HepG2 (cell line): Measurements from ENCODE around the gene LANCL1. TPM values are rescaled to one million over a fixed set of nuclear protein-coding genes. Genes with fewer than 3 reads are reported as not detected.
A peak's percentile ranks its signal among the peaks of the same experiment; 100 is the strongest.

Experiments
- ATAC-seq: fragments of 200-7000 bp; cut with Tn5 transposase; 3 replicates; pipeline ENCODE4 v1.9.1; 2020; ENCODE audit warnings: mild to moderate bottlenecking, moderate library complexity
- Bru-seq: library from RNA; stranded (reverse); fragments of 400-500 nt; gene quantifications from one replicate; lab custom pipeline; 2021; lab: Mats Ljungman, UMichigan
- BruChase-seq, 2 experiments: library from RNA; stranded (reverse); fragments of 400-500 nt; gene quantifications; one replicate each; lab custom pipeline; 2021; lab: Mats Ljungman, UMichigan
- BruUV-seq: library from RNA; stranded (reverse); fragments of 400-500 nt; replicated peaks from 2 replicates; lab custom pipeline; 2021; lab: Mats Ljungman, UMichigan
- CTCF ChIA-PET: fragments of 300-600 bp; formaldehyde crosslinking; extraction: SDS; loops from one replicate; lab custom pipeline; 2021; ENCODE audit warnings: low total read pairs, inconsistent platforms, low intra/inter-chr PET ratio; lab: Yijun Ruan, JAX
- POLR2A ChIA-PET: fragments of 350-600 bp; sonication (Branson Sonifier 250); formaldehyde crosslinking; loops from one replicate; lab custom pipeline; 2020; ENCODE audit warnings: antibody characterized with exemption, inconsistent platforms; lab: Yijun Ruan, JAX
- DNase-seq: peaks from one replicate; pipeline ENCODE4 v3.0.0-alpha.2; 2015; ENCODE audit warnings: low spot score
- FAIRE-seq: peaks from 3 replicates; lab custom pipeline; 2011; peaks lifted over from hg19 to GRCh38; lab: Jason Lieb, UNC
- H2AFZ ChIP-seq: one replicate; pipeline ENCODE4 v1.6.1; 2011; ENCODE audit warnings: low read length, inconsistent platforms
- H3K27ac ChIP-seq: fragments of 300-600 bp; 3 replicates; pipeline ENCODE4 v1.8.0; 2011; ENCODE audit warnings: mixed run types, mild to moderate bottlenecking, mixed read lengths, low read length, inconsistent platforms; ENCODE audit not compliant: insufficient read depth; ENCODE audit errors: extremely low read length
- H3K27me3 ChIP-seq, 2 experiments: fragments of 200-600 bp in 1 of 2; 2 replicates in 1 of 2; 3 replicates in 1 of 2; pipeline versions ENCODE4 v1.6.0 to v1.8.0; 2011; ENCODE audit warnings: low read length in 2 of 2, mild to moderate bottlenecking in 2 of 2, moderate library complexity in 2 of 2, inconsistent platforms in 1 of 2; ENCODE audit not compliant: insufficient read depth in 2 of 2, control insufficient read depth in 1 of 2
- H3K36me3 ChIP-seq, 2 experiments: fragments of 200-600 bp in 1 of 2; replicated peaks in 1 of 2; 2 replicates in 1 of 2; 3 replicates in 1 of 2; pipeline versions ENCODE4 v1.5.1 to v1.8.0; 2011; ENCODE audit warnings: low read length in 2 of 2, inconsistent platforms in 1 of 2; ENCODE audit not compliant: insufficient read depth in 2 of 2, control insufficient read depth in 1 of 2
- H3K4me1 ChIP-seq: 2 replicates; pipeline ENCODE4 v1.5.1; 2012; ENCODE audit warnings: low read length, inconsistent platforms; ENCODE audit not compliant: insufficient read depth
- H3K4me2 ChIP-seq: 2 replicates; pipeline ENCODE4 v1.6.0; 2011; ENCODE audit warnings: low read depth, low read length, inconsistent platforms
- H3K4me3 ChIP-seq, 3 experiments: fragments of 200-600 bp in 1 of 3; sonication (generic), shearing (Covaris generic) in 1 of 3; replicated peaks in 1 of 3; 2 replicates each; pipeline ENCODE4 v1.5.1; 2011 to 2016; ENCODE audit warnings: low read length in 3 of 3, inconsistent platforms in 2 of 3, low read depth in 2 of 3, mild to moderate bottlenecking in 2 of 3, control low read depth in 1 of 3, mixed read lengths in 1 of 3; ENCODE audit not compliant: insufficient read depth in 1 of 3
- H3K79me2 ChIP-seq: one replicate; pipeline ENCODE4 v1.6.1; 2011; ENCODE audit warnings: low read length, inconsistent platforms; ENCODE audit not compliant: insufficient read depth
- H3K9ac ChIP-seq: 2 replicates; pipeline ENCODE4 v1.6.0; 2011; ENCODE audit warnings: mild to moderate bottlenecking, low read depth, low read length, inconsistent platforms; ENCODE audit not compliant: insufficient read depth
- H3K9me3 ChIP-seq: 2 replicates; pipeline ENCODE4 v1.5.1; 2012; ENCODE audit warnings: mild to moderate bottlenecking, low read length
- H4K20me1 ChIP-seq: 2 replicates; pipeline ENCODE4 v1.6.0; 2011; ENCODE audit warnings: inconsistent platforms, mild to moderate bottlenecking, low read length, moderate library complexity; ENCODE audit not compliant: insufficient read depth
- ATF2 ChIP-seq: sonication (generic); formaldehyde crosslinking; IDR thresholded peaks from 2 replicates; pipeline ENCODE4 v1.4.0; 2020; ENCODE audit warnings: missing genetic modification reagents
- EZH2 ChIP-seq: conservative IDR thresholded peaks from 2 replicates; pipeline ENCODE4 v1.6.1; 2012; ENCODE audit warnings: mild to moderate bottlenecking, low read depth, low read length, moderate library complexity
- GLI4 ChIP-seq: sonication (generic); formaldehyde crosslinking; IDR thresholded peaks from 2 replicates; pipeline ENCODE4 v1.5.1; 2020; ENCODE audit warnings: missing genetic modification reagents, mild to moderate bottlenecking, moderate library complexity, borderline replicate concordance
- ISX ChIP-seq: sonication (generic); formaldehyde crosslinking; conservative IDR thresholded peaks from 2 replicates; pipeline ENCODE4 v1.5.0; 2020; ENCODE audit warnings: missing genetic modification reagents
- LRRFIP1 ChIP-seq: sonication (generic); formaldehyde crosslinking; conservative IDR thresholded peaks from 2 replicates; pipeline ENCODE4 v1.4.0; 2020; ENCODE audit warnings: missing genetic modification reagents
- POGZ ChIP-seq: sonication (generic); formaldehyde crosslinking; IDR thresholded peaks from 2 replicates; pipeline ENCODE4 v1.4.0; 2020; ENCODE audit warnings: mild to moderate bottlenecking, missing genetic modification reagents
- ZGPAT ChIP-seq: IDR thresholded peaks from 2 replicates; pipeline ENCODE4 v1.6.1; 2016; ENCODE audit warnings: mild to moderate bottlenecking
- ZMYM4 ChIP-seq: sonication (generic); formaldehyde crosslinking; IDR thresholded peaks from 2 replicates; pipeline ENCODE4 v1.8.1; 2023; ENCODE audit warnings: mild to moderate bottlenecking, missing genetic modification reagents
- ZNF225 ChIP-seq: sonication (generic); formaldehyde crosslinking; IDR thresholded peaks from 2 replicates; pipeline ENCODE4 v1.4.0; 2020; ENCODE audit warnings: mild to moderate bottlenecking, missing genetic modification reagents
- ZNF773 ChIP-seq: sonication (generic); formaldehyde crosslinking; IDR thresholded peaks from 2 replicates; pipeline ENCODE4 v1.4.0; 2020; ENCODE audit warnings: missing genetic modification reagents, borderline replicate concordance
- ZNF841 ChIP-seq: sonication (generic); formaldehyde crosslinking; IDR thresholded peaks from 2 replicates; pipeline ENCODE4 v1.8.1; 2023; ENCODE audit warnings: missing genetic modification reagents, borderline replicate concordance
- WGBS: methylation state at CpG from one replicate; pipeline ENCODE4 v1.1.6; 2017; ENCODE audit warnings: low lambda C conversion rate; 5-methylcytosine and 5-hydroxymethylcytosine counted together
- in situ Hi-C: cut with HindIII; loops from 2 replicates; pipeline ENCODE4 v1.10.0; 2017; ENCODE audit warnings: low pct_unique_long_range_greater_than_20kb; ENCODE audit not compliant: extremely low pct_ligation_motif_present
- intact Hi-C: fragments of 100-400 bp; cut with micrococcal nuclease; formaldehyde crosslinking; loops from one replicate; pipeline ENCODE4 v1.10.0; 2022; ENCODE audit not compliant: unreplicated experiment
- long read RNA-seq, 2 experiments: library from RNA in 1 of 2; library from polyadenylated mRNA in 1 of 2; stranded (forward) in 1 of 2; unstranded in 1 of 2; transcript quantifications; one replicate each; pipeline ENCODE4 v2.0.0, GENCODE V29; 2019 to 2022
- polyA minus RNA-seq, 3 experiments: library from RNA; depleted of rRNA, polyadenylated mRNA; stranded (reverse); fragments of >200 nt; gene quantifications; 2 replicates each; pipeline ENCODE4 v1.2.3, GENCODE V29; 2011; ENCODE audit warnings: low replicate concordance in 1 of 3
- polyA plus RNA-seq, 8 experiments: library from polyadenylated mRNA; depleted of rRNA in 3 of 8; stranded (reverse) in 7 of 8; unstranded in 1 of 8; fragments of >200 nt; fragmentation: Illumina TruSeq in 4 of 8; extraction: Trizol in 4 of 8; gene quantifications; 2 replicates each; pipeline versions ENCODE4 v1.2.1 to v1.2.3, GENCODE V29; 2011 to 2016; ENCODE audit warnings: low read depth in 4 of 8, missing spikeins in 1 of 8, mixed read lengths in 1 of 8; ENCODE audit not compliant: insufficient read depth in 1 of 8
- total RNA-seq, 5 experiments: library from RNA; depleted of rRNA; stranded (reverse); fragments of >200 nt; fragmentation: Illumina TruSeq; extraction: Trizol; gene quantifications; 2 replicates each; pipeline ENCODE4 v1.2.3, GENCODE V29; 2016; ENCODE audit warnings: low read depth in 1 of 5

The LANCL1 gene
- total RNA-seq (2016; rRNA removed; fragmentation: Illumina TruSeq; extraction: Trizol) (67.7 and 111 TPM in 2 replicates), polyA plus RNA-seq (2011; rRNA removed) (45.4 and 53.5 TPM in 2 replicates), polyA minus RNA-seq (2011; rRNA and poly(A)+ RNA removed; ENCODE audit: low replicate concordance) (86.1 and 162 TPM in 2 replicates), Bru-seq, nascent RNA (percentile 87 among the genes with signal in this experiment), BruChase-seq, experiment 1, labeled RNA remaining after a 6-hour chase (percentile 84 among the genes with signal in this experiment), BruChase-seq, experiment 2, labeled RNA remaining after a 2-hour chase (percentile 83 among the genes with signal in this experiment)
- total RNA-seq (2016; cell fraction: cytosol; rRNA removed; fragmentation: Illumina TruSeq; extraction: Trizol; ENCODE audit: low read depth) = 4.6 and 5.6 TPM in 2 replicates
- 67.1 and 103 TPM in 2 replicates for total RNA-seq (2016; cell fraction: insoluble cytoplasmic fraction; rRNA removed; fragmentation: Illumina TruSeq; extraction: Trizol)
- 19.3 and 21.2 TPM in 2 replicates for total RNA-seq (2016; cell fraction: membrane; rRNA removed; fragmentation: Illumina TruSeq; extraction: Trizol)
- 56.5 and 56.7 TPM in 2 replicates for total RNA-seq (2016; cell fraction: nucleus; rRNA removed; fragmentation: Illumina TruSeq; extraction: Trizol)
- polyA plus RNA-seq (2011; cell fraction: cytosol; rRNA removed) = 34.1 and 42.0 TPM in 2 replicates
- 34.7 and 38.4 TPM in 2 replicates for polyA plus RNA-seq (2011; cell fraction: nucleus; rRNA removed)
- polyA plus RNA-seq (2012) = 33.4 and 41.5 TPM in 2 replicates
- 3.3 and 3.5 TPM in 2 replicates for polyA plus RNA-seq (2016; cell fraction: cytosol; fragmentation: Illumina TruSeq; extraction: Trizol; ENCODE audit: low read depth)
- polyA plus RNA-seq (2016; cell fraction: insoluble cytoplasmic fraction; fragmentation: Illumina TruSeq; extraction: Trizol; ENCODE audit: low read depth) = 83.5 and 85.9 TPM in 2 replicates
- 8.6 and 10.0 TPM in 2 replicates for polyA plus RNA-seq (2016; cell fraction: membrane; fragmentation: Illumina TruSeq; extraction: Trizol; ENCODE audit: low read depth)
- polyA plus RNA-seq (2016; cell fraction: nucleus; fragmentation: Illumina TruSeq; extraction: Trizol; ENCODE audit: insufficient read depth, low read depth) = 62.4 and 65.7 TPM in 2 replicates
- polyA minus RNA-seq (2011; cell fraction: cytosol; rRNA and poly(A)+ RNA removed) = 56.5 and 59.2 TPM in 2 replicates
- polyA minus RNA-seq (2011; cell fraction: nucleus; rRNA and poly(A)+ RNA removed) = 38.0 and 44.5 TPM in 2 replicates
- long read RNA-seq, experiment 1, full-length matches to known transcripts = 27 of 32 reads
- long read RNA-seq, experiment 1, partial matches to known transcripts = 0 of 32 reads
- long read RNA-seq, experiment 1, other reads (novel, unspliced or antisense) = 5 of 32 reads
- long read RNA-seq, experiment 2, full-length matches to known transcripts = 5 of 67 reads
- long read RNA-seq, experiment 2, partial matches to known transcripts = 1 of 67 reads
- long read RNA-seq, experiment 2, other reads (novel, unspliced or antisense) = 61 of 67 reads

- peaks cover 2 to 11% of the 10 kb centered on the region in 2 experiments; a peak in 3 of 5 replicates for H3K36me3 ChIP-seq
- H2AFZ ChIP-seq = peak within 1 kb of the TSS; percentile 92
- 1% methylated on average over 33 of the region's 49 CpGs for WGBS
- H4K20me1 ChIP-seq = no peaks in the 10 kb centered on the region
- peaks cover 17% of the 10 kb centered on the region for H3K79me2 ChIP-seq
- peaks cover 18% of the 10 kb centered on the region for H3K4me1 ChIP-seq
- H3K9ac ChIP-seq = peak within 1 kb of the TSS; percentile 84
- ChIA-PET CTCF (no interaction called here), POLR2A (interaction anchor here (1.1 kb wide), 1 partner anchor 11 kb away, joined by 3 read pairs; no protein-coding TSS in a partner anchor)
- intact Hi-C loops = loop anchor here (5.0 kb wide), 1 partner anchor 66 kb away; no protein-coding TSS in a partner anchor
- H3K9me3 ChIP-seq = no peaks in the 10 kb centered on the region
- DNase-seq = peak; percentile 91
- H3K27me3 ChIP-seq = no peaks in the 10 kb centered on the region; a peak in 1 of 5 replicates
- peak within 1 kb of the TSS; percentile 89 for H3K4me2 ChIP-seq
- peak within 1 kb of the TSS; percentile 67 to 87 (median 82) for H3K4me3 ChIP-seq
- in situ Hi-C loops = no loop called here
- peak within 1 kb of the TSS; percentile 77 for H3K27ac ChIP-seq
- FAIRE-seq = peak; percentile 67
- ATAC-seq = peak; percentile 100
- BruUV-seq = TSS peak; percentile 76
- TF ChIP-seq ATF2 (CRISPR knock-in tag) (no peak), ZMYM4 (CRISPR knock-in tag) (peak; percentile 96), POGZ (peak; percentile 92), EZH2 (no peak), LRRFIP1 (CRISPR knock-in tag) (no peak), ZNF225 (CRISPR knock-in tag) (peak; percentile 67; the same call in 1 of the 2 replicates), ZNF841 (CRISPR knock-in tag) (no peak), GLI4 (peak; percentile 84; the same call in 1 of the 2 replicates), ZGPAT (CRISPR knock-in tag) (peak; percentile 93), ISX (no peak), ZNF773 (CRISPR knock-in tag) (no peak)
Observed at GRCh38 chr2:210476194-210477128, at the start of gene LANCL1. TSS of gene LANCL1 (minus strand) at chr2:210476759. CDS start at chr2:210476396, 363 bp downstream.
